Endothelial cell of umbilical vein (primary cell): ENCODE measurements around the gene UBE4B. TPM values are rescaled to one million over a fixed set of nuclear protein-coding genes. Genes with fewer than 3 reads are reported as not detected.

Experiments used
- BruUV-seq: library from RNA; stranded (reverse); fragments of 400-500 nt; replicated peaks from 2 replicates; lab custom pipeline; 2021; lab: Mats Ljungman, UMichigan
- CTCF ChIA-PET: fragments of 300-600, 350-600 bp; sonication (Branson Sonifier 250); formaldehyde crosslinking; loops from one replicate; lab custom pipeline; 2021; ENCODE audit warnings: antibody characterized with exemption, inconsistent platforms; lab: Charles Lee
- POLR2A ChIA-PET: fragments of 300-600, 350-600 bp; sonication (Branson Sonifier 250); formaldehyde crosslinking; loops from one replicate; lab custom pipeline; 2021; ENCODE audit warnings: antibody characterized with exemption, inconsistent platforms; lab: Charles Lee
- DNase-seq: peaks from one replicate; pipeline ENCODE4 v3.0.0-alpha.2; 2011; ENCODE audit warnings: low read depth, low spot score
- FAIRE-seq: peaks from 2 replicates; lab custom pipeline; 2011; peaks lifted over from hg19 to GRCh38; lab: Jason Lieb, UNC
- H2AFZ ChIP-seq: 2 replicates; pipeline ENCODE4 v1.6.0; 2012; ENCODE audit warnings: low read depth, low read length, control low read depth, inconsistent platforms
- H3K27ac ChIP-seq: 2 replicates; pipeline ENCODE4 v1.5.1; 2011; ENCODE audit warnings: low read depth, mild to moderate bottlenecking, control low read depth, low read length, moderate library complexity; ENCODE audit not compliant: insufficient read depth
- H3K27me3 ChIP-seq, 2 experiments: 2 replicates each; pipeline versions ENCODE4 v1.6.0 to v1.6.1; 2011; ENCODE audit warnings: low read length in 2 of 2, mixed read lengths in 1 of 2; ENCODE audit not compliant: control insufficient read depth in 2 of 2, insufficient read depth in 2 of 2
- H3K36me3 ChIP-seq, 2 experiments: 2 replicates in 1 of 2; 3 replicates in 1 of 2; pipeline ENCODE4 v1.5.1; 2011; ENCODE audit warnings: low read length in 2 of 2, mild to moderate bottlenecking in 1 of 2, moderate library complexity in 1 of 2; ENCODE audit not compliant: control insufficient read depth in 2 of 2, insufficient read depth in 2 of 2; ENCODE audit errors: extremely low read depth in 1 of 2
- H3K4me1 ChIP-seq: 3 replicates; pipeline ENCODE4 v1.5.1; 2011; ENCODE audit warnings: mild to moderate bottlenecking, low read length; ENCODE audit not compliant: control insufficient read depth, insufficient read depth; ENCODE audit errors: extremely low read depth
- H3K4me2 ChIP-seq: 2 replicates; pipeline ENCODE4 v1.6.1; 2011; ENCODE audit warnings: low read length, control low read depth, mixed read lengths; ENCODE audit not compliant: insufficient read depth
- H3K4me3 ChIP-seq, 3 experiments: fragments of 200-600 bp in 1 of 3; sonication (generic), shearing (Covaris generic) in 1 of 3; replicated peaks in 1 of 3; 2 replicates each; pipeline ENCODE4 v1.5.1; 2011 to 2016; ENCODE audit warnings: control low read depth in 3 of 3, low read length in 3 of 3, mild to moderate bottlenecking in 2 of 3, inconsistent platforms in 1 of 3, low read depth in 1 of 3, moderate library complexity in 1 of 3; ENCODE audit not compliant: insufficient read depth in 1 of 3
- H3K79me2 ChIP-seq: 2 replicates; pipeline ENCODE4 v1.6.0; 2012; ENCODE audit warnings: low read length, inconsistent platforms; ENCODE audit not compliant: control insufficient read depth, insufficient read depth
- H3K9ac ChIP-seq: replicated peaks from 2 replicates; pipeline ENCODE3; 2011; ENCODE audit warnings: low read length, control low read depth; ENCODE audit not compliant: insufficient read depth; ENCODE audit errors: extremely low read depth
- H3K9me1 ChIP-seq: replicated peaks from 3 replicates; pipeline ENCODE4 v1.6.0; 2011; ENCODE audit warnings: mild to moderate bottlenecking, low read length; ENCODE audit not compliant: control insufficient read depth, insufficient read depth; ENCODE audit errors: extremely low read depth
- H3K9me3 ChIP-seq: replicated peaks from 2 replicates; pipeline ENCODE4 v1.5.1; 2012; ENCODE audit warnings: low read length, inconsistent platforms; ENCODE audit not compliant: control insufficient read depth, insufficient read depth
- H4K20me1 ChIP-seq: replicated peaks from 2 replicates; pipeline ENCODE3; 2011; ENCODE audit warnings: mild to moderate bottlenecking, low read length; ENCODE audit not compliant: control insufficient read depth, insufficient read depth; ENCODE audit errors: extremely low read depth
- CTCF ChIP-seq, 2 donors: IDR thresholded peaks; 1 replicate in 1 of 2; 2 replicates in 1 of 2; pipeline ENCODE4 v1.5.1; 2011; ENCODE audit warnings: low read length in 2 of 2, mild to moderate bottlenecking in 2 of 2, moderate library complexity in 2 of 2, control low read depth in 1 of 2, inconsistent platforms in 1 of 2, low read depth in 1 of 2; ENCODE audit not compliant: insufficient read depth in 1 of 2; ENCODE audit errors: extremely low read depth in 1 of 2
- EZH2 ChIP-seq: IDR thresholded peaks from 2 replicates; pipeline ENCODE4 v1.6.1; 2012; ENCODE audit warnings: borderline replicate concordance, low read depth, mild to moderate bottlenecking, moderate library complexity, low read length, inconsistent platforms; ENCODE audit not compliant: severe bottlenecking
- FOS ChIP-seq: IDR thresholded peaks from 2 replicates; pipeline ENCODE4 v1.6.1; 2011; ENCODE audit warnings: mild to moderate bottlenecking, low read length, moderate library complexity, borderline replicate concordance; ENCODE audit not compliant: insufficient read depth
- GATA2 ChIP-seq: IDR thresholded peaks from 2 replicates; pipeline ENCODE4 v1.7.0; 2011; ENCODE audit warnings: low read depth, mild to moderate bottlenecking, moderate library complexity, mixed read lengths, low read length; ENCODE audit not compliant: insufficient read length, insufficient read depth
- JUN ChIP-seq: IDR thresholded peaks from 2 replicates; pipeline ENCODE4 v1.6.1; 2011; ENCODE audit warnings: borderline replicate concordance, low read depth; ENCODE audit not compliant: insufficient read length, insufficient read depth
- MAX ChIP-seq: IDR thresholded peaks from 2 replicates; pipeline ENCODE4 v1.6.1; 2011; ENCODE audit not compliant: insufficient read depth, insufficient read length
- MYC ChIP-seq: IDR thresholded peaks from one replicate; pipeline ENCODE4 v1.6.1; 2011; ENCODE audit warnings: mild to moderate bottlenecking, low read depth, low read length
- POLR2A ChIP-seq: IDR thresholded peaks from 2 replicates; pipeline ENCODE4 v1.6.1; 2012; ENCODE audit warnings: low read depth, mild to moderate bottlenecking, control low read depth, low read length
- POLR2AphosphoS5 ChIP-seq: IDR thresholded peaks from 2 replicates; pipeline ENCODE4 v1.6.1; 2012; ENCODE audit warnings: low read depth, mild to moderate bottlenecking, control low read depth, low read length, moderate library complexity; ENCODE audit not compliant: insufficient read depth
- dilution Hi-C: fragments of 300-500 bp; cut with MboI; formaldehyde crosslinking; loops from one replicate; pipeline ENCODE4 v1.15.0; 2019; ENCODE audit warnings: low sequenced_read_pairs; ENCODE audit not compliant: extremely low pct_ligation_motif_present
- intact Hi-C: fragments of 100-400 bp; cut with micrococcal nuclease; formaldehyde crosslinking; loops from one replicate; pipeline ENCODE4 v1.10.0; 2022
- polyA plus RNA-seq, 4 experiments: library from polyadenylated mRNA; depleted of rRNA in 3 of 4; stranded (reverse) in 3 of 4; unstranded in 1 of 4; fragments of >200 nt; gene quantifications; 2 replicates each; pipeline versions ENCODE4 v1.2.1 to v1.2.3, GENCODE V29; 2011 to 2012; ENCODE audit warnings: missing spikeins in 1 of 4
- total RNA-seq: library from RNA; stranded (reverse); gene quantifications from 2 replicates; pipeline ENCODE4 v1.2.3, GENCODE V29; 2021

Gene UBE4B
- total and polyA plus RNA-seq, 2 donors (not counting 3 experiments of a cell fraction or from before 2014, with no cell fraction given) = 17.8 to 54.5 TPM

GRCh38 chr1:10168912-10169514 lies 136.3 kb downstream of the UBE4B start:
- Histone ChIP-seq H3K9me1 (no peaks in the 10 kb centered on the region), H3K79me2 (no peaks in the 10 kb centered on the region), H3K4me1 (no peaks in the 10 kb centered on the region), H2AFZ (no peak overlapping the region), H3K4me2 (no peak overlapping the region), H3K36me3 (peaks cover 0 to 14% of the 10 kb centered on the region in 2 experiments), H4K20me1 (no peaks in the 10 kb centered on the region), H3K4me3 (no peak overlapping the region), H3K27ac (no peak overlapping the region), H3K9ac (no peak overlapping the region), H3K27me3 (no peaks in the 10 kb centered on the region), H3K9me3 (no peaks in the 10 kb centered on the region)
- intact Hi-C loops = no loop called here
- dilution Hi-C loops = no loop called here
- POLR2A ChIA-PET = no interaction called here
- no peak for DNase-seq
- CTCF ChIA-PET = no interaction called here
- no peak for FAIRE-seq
- no peak for TF ChIP-seq MAX
- TF ChIP-seq EZH2 = no peak
- no peak for TF ChIP-seq POLR2A
- no peak for TF ChIP-seq FOS
- TF ChIP-seq JUN = no peak
- TF ChIP-seq MYC = no peak
- no peak for TF ChIP-seq POLR2AphosphoS5
- TF ChIP-seq CTCF (IDR thresholded peaks at IDR 0.05; ENCODE audit: extremely low read depth in 1 of 2, insufficient read depth in 1 of 2, low read depth in 1 of 2, low read length in 2 of 2) = no peak
- TF ChIP-seq GATA2 = no peak
- no TSS peak for BruUV-seq
